GM18519 (cell line): ENCODE data around the gene ITCH.
"Not testable (repeated sequence)": the region's sequence is repeated elsewhere in the genome, so short reads cannot be mapped to it uniquely, and the experiment has no call there.

Source experiments
- ATAC-seq: cut with Tn5 transposase; IDR thresholded peaks from one replicate; pipeline ENCODE4 v1.9.1; 2021; ENCODE audit warnings: mild to moderate bottlenecking, moderate library complexity; ENCODE audit not compliant: unreplicated experiment, low FRiP score

The ITCH gene

GRCh38 chr20:34363062-34363464, at the start of gene ITCH:
TSS of gene ITCH (plus strand) at chr20:34363273. CDS start at chr20:34393812, 30,539 bp downstream.
- ATAC-seq = peak; percentile 82

GRCh38 chr20:34315236-34315635, 47.8 kb upstream of the ITCH start:
- ATAC-seq = no peak

- ATAC-seq = no peak
These were observed 46.8 kb upstream of the ITCH start for GRCh38 chr20:34316196-34316814.

- no peak for ATAC-seq
These were observed 44.2 kb upstream of the ITCH start for GRCh38 chr20:34318609-34319443.

GRCh38 chr20:34320861-34321260, 42.2 kb upstream of the ITCH start:
- no peak for ATAC-seq

- no peak for ATAC-seq
These were observed 40.6 kb upstream of the ITCH start for GRCh38 chr20:34322267-34323105.

- no peak for ATAC-seq
These were observed 38.5 kb upstream of the ITCH start for GRCh38 chr20:34324541-34324940.

- not testable (repeated sequence) for ATAC-seq
These were observed 34.9 kb upstream of the ITCH start for GRCh38 chr20:34328207-34328606.

GRCh38 chr20:34328928-34329677, 34.0 kb upstream of the ITCH start:
- ATAC-seq = no peak

- ATAC-seq = not testable (repeated sequence)
These were observed 32.1 kb upstream of the ITCH start for GRCh38 chr20:34330861-34331544.

GRCh38 chr20:34331838-34332237, 31.2 kb upstream of the ITCH start:
- no peak for ATAC-seq

- ATAC-seq = no peak
These were observed 30.7 kb upstream of the ITCH start for GRCh38 chr20:34332262-34332920.

GRCh38 chr20:34333786-34334185, 29.3 kb upstream of the ITCH start:
- ATAC-seq = no peak

GRCh38 chr20:34334654-34335407, 28.2 kb upstream of the ITCH start:
- ATAC-seq = no peak

- no peak for ATAC-seq
These were observed 25.5 kb upstream of the ITCH start for GRCh38 chr20:34337544-34337943.

GRCh38 chr20:34337982-34338726, 24.9 kb upstream of the ITCH start:
- ATAC-seq = no peak

- not testable (repeated sequence) for ATAC-seq
These were observed 22.3 kb upstream of the ITCH start for GRCh38 chr20:34340726-34341125.

- not testable (repeated sequence) for ATAC-seq
These were observed 21.9 kb upstream of the ITCH start for GRCh38 chr20:34341199-34341598.
